CD4-positive, alpha-beta T cell (primary cell): ENCODE results near the gene TTBK1. TPM values are rescaled to one million over a fixed set of nuclear protein-coding genes. Genes with fewer than 3 reads are reported as not detected.

ENCODE experiments used
- ATAC-seq: fragments of 200-7000 bp; cut with Tn5 transposase; one replicate; pipeline ENCODE4 v1.10.0; 2022; ENCODE audit warnings: mild to moderate bottlenecking; ENCODE audit not compliant: poor library complexity
- CTCF ChIA-PET: fragments of 350-600 bp; sonication (Branson Sonifier 250); formaldehyde crosslinking; loops from one replicate; lab custom pipeline; 2021; ENCODE audit warnings: antibody characterized with exemption, inconsistent platforms; lab: Charles Lee
- POLR2A ChIA-PET: fragments of 350-600 bp; sonication (Branson Sonifier 250); formaldehyde crosslinking; loops from one replicate; lab custom pipeline; 2021; ENCODE audit warnings: antibody characterized with exemption, inconsistent platforms; lab: Charles Lee
- DNase-seq, 14 experiments: peaks; one replicate each; pipeline ENCODE4 v3.0.0-alpha.2; 2013 to 2020; ENCODE audit warnings: mixed read lengths in 2 of 14
- H3K27ac ChIP-seq, 2 donors: one replicate each; pipeline versions ENCODE4 v1.5.1 to v1.7.0; 2013; ENCODE audit warnings: low read length in 2 of 2, low read depth in 1 of 2, mild to moderate bottlenecking in 1 of 2
- H3K27me3 ChIP-seq, 2 experiments: 1 replicate in 1 of 2; 2 replicates in 1 of 2; pipeline versions ENCODE4 v1.6.1 to v1.7.0; 2013; ENCODE audit warnings: low read length in 2 of 2, control low read depth in 1 of 2, mild to moderate bottlenecking in 1 of 2, moderate library complexity in 1 of 2; ENCODE audit not compliant: insufficient read depth in 2 of 2, control insufficient read depth in 1 of 2
- H3K36me3 ChIP-seq: one replicate; pipeline ENCODE4 v1.6.1; 2013; ENCODE audit warnings: low read length, control low read depth; ENCODE audit not compliant: insufficient read depth
- H3K4me1 ChIP-seq: one replicate; pipeline ENCODE4 v1.6.1; 2013; ENCODE audit warnings: low read length, control low read depth; ENCODE audit not compliant: insufficient read depth
- H3K4me3 ChIP-seq: one replicate; pipeline ENCODE4 v1.5.1; 2013; ENCODE audit warnings: mild to moderate bottlenecking, low read length, moderate library complexity
- H3K9me3 ChIP-seq, 2 experiments: 1 replicate in 1 of 2; 2 replicates in 1 of 2; pipeline versions ENCODE4 v1.6.1 to v1.7.0; 2013; ENCODE audit warnings: low read length in 2 of 2, mild to moderate bottlenecking in 2 of 2, control low read depth in 1 of 2, moderate library complexity in 1 of 2; ENCODE audit not compliant: control insufficient read depth in 1 of 2, insufficient read depth in 1 of 2
- H3K27ac Mint-ChIP-seq: one replicate; pipeline ENCODE4 v1.8.0; 2020; ENCODE audit warnings: mixed read lengths
- H3K27me3 Mint-ChIP-seq: one replicate; pipeline ENCODE4 v1.8.0; 2021; ENCODE audit warnings: mixed read lengths
- H3K36me3 Mint-ChIP-seq: one replicate; pipeline ENCODE4 v1.8.0; 2021; ENCODE audit warnings: low read depth, mixed read lengths
- H3K4me1 Mint-ChIP-seq: one replicate; pipeline ENCODE4 v1.8.0; 2021; ENCODE audit warnings: low read depth, mixed read lengths
- H3K4me3 Mint-ChIP-seq: one replicate; pipeline ENCODE4 v1.8.0; 2020; ENCODE audit warnings: mild to moderate bottlenecking, mixed read lengths
- H3K9me3 Mint-ChIP-seq: one replicate; pipeline ENCODE4 v1.8.0; 2020; ENCODE audit warnings: mixed read lengths
- CTCF ChIP-seq: fragments of 200-600 bp; IDR thresholded peaks from one replicate; pipeline ENCODE4 v1.8.0; 2022; ENCODE audit warnings: antibody characterized with exemption, mild to moderate bottlenecking
- intact Hi-C, 2 experiments: fragments of 100-400 bp; cut with DNase I in 1 of 2; cut with micrococcal nuclease in 1 of 2; formaldehyde crosslinking; loops; one replicate each; pipeline versions ENCODE4 v1.15.1 to v1.9.0; 2023 to 2025; cut with DNase I, micrococcal nuclease
- total RNA-seq, 174 experiments: library from RNA in 2 of 174; stranded (reverse) in 2 of 174; gene quantifications; one replicate each; pipeline ENCODE4 v1.2.3 and lab custom pipeline; 2021 to 2026

Gene TTBK1
- total RNA-seq, 2 experiments from 2014 or later: not detected

GRCh38 chr6:43306086-43306485 is 62.8 kb downstream of the TTBK1 start:
- intact Hi-C loops: no loop called here
- Histone ChIP-seq H3K27ac (no peak overlapping the region), H3K36me3 (no peaks in the 10 kb centered on the region), H3K27me3 (no peaks in the 10 kb centered on the region), H3K4me3 (no peak overlapping the region), H3K4me1 (peaks cover 19% of the 10 kb centered on the region), H3K9me3 (no peaks in the 10 kb centered on the region)
- no peak for TF ChIP-seq CTCF
- H3K27ac Mint-ChIP-seq: no peak overlapping the region
- ChIA-PET CTCF (no interaction called here), POLR2A (no interaction called here)
- DNase-seq (no peak), ATAC-seq (no peak)
- H3K27me3 Mint-ChIP-seq: no peaks in the 10 kb centered on the region
- H3K9me3 Mint-ChIP-seq: no peaks in the 10 kb centered on the region
- H3K4me3 Mint-ChIP-seq: no peak overlapping the region
- peaks cover 7% of the 10 kb centered on the region for H3K4me1 Mint-ChIP-seq
- H3K36me3 Mint-ChIP-seq: no peaks in the 10 kb centered on the region

- DNase-seq (no peak), ATAC-seq (no peak)
- Mint-ChIP-seq H3K27me3 (no peaks in the 10 kb centered on the region), H3K4me1 (peaks cover 7% of the 10 kb centered on the region), H3K4me3 (peak overlapping the region; percentile 74), H3K36me3 (no peaks in the 10 kb centered on the region), H3K27ac (no peak overlapping the region), H3K9me3 (no peaks in the 10 kb centered on the region)
- Histone ChIP-seq H3K36me3 (no peaks in the 10 kb centered on the region), H3K9me3 (no peaks in the 10 kb centered on the region), H3K4me3 (no peak overlapping the region), H3K4me1 (peaks cover 19% of the 10 kb centered on the region), H3K27ac (no peak overlapping the region), H3K27me3 (no peaks in the 10 kb centered on the region)
- ChIA-PET POLR2A (interaction anchor here (1.1 to 2.3 kb wide), 4 partner anchors 13 to 120 kb away, joined by 3 to 10 read pairs (median 6); partner anchors contain the start of genes ABCC10 and ZNF318), CTCF (interaction anchor here (0.7 to 1.7 kb wide), 7 partner anchors 8 to 199 kb away, joined by 3 to 6 read pairs (median 3); partner anchors contain the start of gene DNPH1)
- intact Hi-C loops: loop anchor here (1.0 to 2.0 kb wide), 2 partner anchors 91 kb away; no protein-coding TSS in a partner anchor
- no peak for TF ChIP-seq CTCF
These were observed 64.3 kb downstream of the TTBK1 start for GRCh38 chr6:43307451-43308100.

- Mint-ChIP-seq H3K27me3 (no peaks in the 10 kb centered on the region), H3K4me1 (peaks cover 7% of the 10 kb centered on the region), H3K36me3 (no peaks in the 10 kb centered on the region), H3K4me3 (peak within 1 kb of the TSS; percentile 82), H3K27ac (no peak within 1 kb of the TSS), H3K9me3 (no peaks in the 10 kb centered on the region)
- DNase-seq (peak; percentile 18 to 73 (median 48)), ATAC-seq (peak; percentile 85)
- TF ChIP-seq CTCF: peak; percentile 54
- Histone ChIP-seq H3K4me3 (peak within 1 kb of the TSS; percentile 63), H3K9me3 (no peaks in the 10 kb centered on the region), H3K36me3 (no peaks in the 10 kb centered on the region), H3K27me3 (no peaks in the 10 kb centered on the region), H3K27ac (peak within 1 kb of the TSS in 1 of 2 donors; percentile 22), H3K4me1 (peaks cover 19% of the 10 kb centered on the region)
- intact Hi-C loops: loop anchor here (1.0 to 2.0 kb wide), 2 partner anchors 90 kb away; no protein-coding TSS in a partner anchor
- ChIA-PET POLR2A (interaction anchor here (1.0 to 2.3 kb wide), 6 partner anchors 12 to 119 kb away, joined by 3 to 10 read pairs (median 4); partner anchors contain the start of genes ABCC10 and ZNF318), CTCF (interaction anchor here (0.6 to 1.7 kb wide), 10 partner anchors 9 to 198 kb away, joined by 3 to 6 read pairs (median 3); partner anchors contain the start of gene DNPH1)
These were observed 65.1 kb downstream of the TTBK1 start, which contains the start of gene CRIP3 for GRCh38 chr6:43308101-43308989. Gene CRIP3, minus strand, starts transcription at chr6:43308826. Its CDS starts 34 bp downstream, at chr6:43308792.
